HG03442 (cell line): ENCODE data around the gene QSOX2.

Source experiments
- ATAC-seq: cut with Tn5 transposase; IDR thresholded peaks from one replicate; pipeline ENCODE4 v1.9.1; 2021; ENCODE audit warnings: mild to moderate bottlenecking, moderate library complexity; ENCODE audit not compliant: unreplicated experiment

The QSOX2 gene

DNA sequence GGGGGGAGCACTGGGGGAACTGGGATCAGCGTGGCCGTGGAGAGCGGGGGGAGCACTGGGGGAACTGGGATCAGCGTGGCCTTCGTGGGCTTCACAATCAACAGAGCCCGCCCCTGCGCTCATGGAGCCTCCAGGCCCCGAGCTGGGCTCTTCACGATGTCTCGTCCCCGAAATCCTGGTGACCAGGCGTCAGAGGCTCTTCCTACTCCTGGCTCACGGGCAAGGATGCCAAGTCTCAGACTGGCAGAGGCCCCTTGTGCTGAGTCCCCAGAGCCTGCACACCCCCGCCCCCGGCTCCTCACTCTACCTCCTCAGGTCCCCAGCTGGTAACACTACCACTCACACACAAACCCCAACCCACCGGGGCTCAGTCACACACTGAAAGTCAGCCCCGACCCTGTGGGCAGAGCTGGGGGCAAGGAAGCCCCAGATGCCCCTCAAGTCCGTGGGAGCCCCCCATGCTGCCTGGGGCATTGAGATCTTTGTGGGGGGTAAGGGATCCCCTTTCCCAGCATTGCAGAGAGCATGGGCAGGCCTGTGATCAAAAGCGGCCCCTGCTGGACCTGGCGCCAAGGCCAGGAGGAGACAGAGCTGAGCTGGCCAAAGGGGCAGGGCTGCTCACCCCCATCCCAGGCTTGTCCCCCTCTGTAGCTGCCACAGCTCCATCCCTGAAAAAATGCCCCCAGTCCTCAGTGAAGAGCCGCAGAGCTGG is 67.4 kb downstream of the QSOX2 start:
- no peak for ATAC-seq

DNA sequence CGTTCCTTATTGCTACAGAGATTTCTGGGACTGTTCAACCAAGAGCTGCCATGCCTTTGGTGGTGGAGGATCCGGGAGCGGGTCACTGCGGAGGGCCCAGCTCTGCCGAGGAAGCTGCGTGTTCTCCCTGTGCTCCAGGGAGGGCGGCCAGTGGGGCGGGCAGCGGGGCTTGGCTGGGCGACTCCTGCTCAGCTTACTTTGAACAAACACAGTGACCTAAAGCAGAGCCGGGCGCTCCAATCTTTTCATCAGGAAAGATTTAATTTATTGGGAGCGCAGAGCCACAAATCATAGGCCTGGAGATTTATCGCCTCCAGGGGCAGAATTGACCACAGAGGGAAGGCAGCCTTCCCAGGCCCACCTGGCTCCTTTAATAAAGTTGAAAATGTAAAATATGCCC is 68.4 kb downstream of the QSOX2 start:
- ATAC-seq = no peak

DNA sequence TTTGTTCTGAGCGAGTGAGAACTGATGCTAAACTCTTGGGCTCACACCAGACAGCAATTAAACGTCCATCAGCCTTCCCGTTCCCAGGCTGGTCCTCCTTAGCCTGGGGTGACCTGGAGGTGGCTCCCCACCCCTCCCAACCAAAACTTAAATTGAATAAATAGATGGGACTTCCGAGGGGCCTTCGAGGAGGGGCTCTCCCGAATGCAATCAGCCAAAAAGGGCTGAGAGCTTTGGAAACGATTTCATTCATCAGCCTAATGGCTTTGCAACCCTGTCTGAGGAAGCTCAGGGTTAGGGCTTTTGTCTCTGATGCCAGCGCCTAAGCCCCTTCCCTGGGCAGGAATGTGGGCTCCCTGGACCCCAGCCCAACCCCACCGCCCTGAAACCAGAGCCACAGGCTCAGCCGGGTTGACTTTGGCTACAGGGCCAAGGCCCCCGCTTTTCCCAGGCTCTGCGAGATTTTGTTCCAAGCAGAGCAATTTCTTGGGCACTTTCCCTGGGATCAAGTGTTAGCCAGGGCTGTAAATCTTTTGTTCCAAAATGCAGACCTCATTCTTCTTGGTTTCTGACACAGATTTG is 69.9 kb downstream of the QSOX2 start:
- no peak for ATAC-seq

DNA sequence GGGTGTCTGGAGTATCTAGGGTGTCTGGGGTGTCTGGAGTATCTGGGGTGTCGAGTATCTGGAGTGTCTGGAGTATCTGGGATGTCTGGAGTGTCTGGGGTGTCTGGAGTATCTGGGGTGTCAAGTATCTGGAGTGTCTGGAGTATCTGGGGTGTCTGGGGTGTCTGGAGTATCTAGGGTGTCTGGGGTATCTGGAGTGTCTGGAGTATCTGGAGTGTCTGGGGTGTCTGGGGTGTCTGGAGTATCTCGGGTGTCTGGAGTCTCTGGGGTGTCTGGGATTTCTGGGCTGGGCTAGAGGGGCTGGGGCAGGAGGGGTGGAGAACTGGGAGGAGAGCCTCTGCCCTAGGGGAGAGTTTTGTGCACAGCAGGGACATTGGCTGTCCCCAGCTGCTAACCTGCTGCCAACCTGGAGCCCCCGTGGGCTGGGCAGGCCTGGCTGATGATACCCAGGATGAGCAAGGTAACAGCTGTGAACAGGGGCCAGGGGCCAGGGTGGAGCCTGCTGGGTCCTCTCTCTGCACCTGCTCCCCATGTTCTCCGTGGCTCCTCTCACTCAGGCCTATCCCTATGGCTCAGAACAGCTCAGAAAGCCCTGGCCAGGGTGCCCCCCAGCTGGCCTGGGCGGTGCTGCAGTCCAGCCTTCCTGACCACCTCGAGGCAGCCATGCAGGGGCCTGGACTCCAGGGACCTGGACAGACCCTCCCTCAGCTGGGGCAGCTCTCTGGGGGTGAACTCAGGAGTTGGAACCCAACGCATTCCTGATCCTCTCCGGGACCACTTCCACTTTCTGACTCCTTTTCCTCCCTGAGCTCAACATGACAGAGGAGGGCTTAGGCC is 70.6 kb downstream of the QSOX2 start:
- no peak for ATAC-seq

DNA sequence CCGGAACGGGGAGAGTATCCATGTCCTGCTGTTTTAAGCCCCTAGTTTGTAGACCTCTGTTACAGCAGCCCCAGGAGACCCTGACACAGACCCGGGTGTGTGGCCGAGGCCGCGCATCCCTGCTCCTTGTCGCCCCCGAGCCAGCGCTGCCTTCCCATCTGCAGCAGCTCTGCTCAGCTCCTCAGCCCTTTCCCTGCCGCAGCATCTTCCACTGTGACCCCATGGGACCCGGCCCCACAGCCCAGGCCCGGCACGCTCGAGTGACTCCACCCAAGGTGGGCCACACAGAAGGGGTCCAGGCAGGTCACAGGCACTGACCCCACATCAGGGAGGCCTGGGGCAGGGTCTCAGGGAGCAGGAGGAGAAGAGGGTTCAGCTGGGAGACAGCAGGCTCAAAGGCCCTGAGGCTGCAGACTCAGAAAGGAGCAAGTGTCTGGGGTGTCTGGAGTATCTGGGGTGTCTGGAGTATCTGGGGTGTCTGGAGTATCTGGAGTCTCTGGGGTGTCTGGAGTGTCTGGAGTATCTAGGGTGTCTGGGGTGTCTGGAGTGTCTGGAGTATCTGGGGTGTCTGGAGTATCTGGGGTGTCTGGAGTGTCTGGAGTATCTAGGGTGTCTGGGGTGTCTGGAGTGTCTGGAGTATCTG is 71.8 kb downstream of the QSOX2 start:
- ATAC-seq = no peak

DNA sequence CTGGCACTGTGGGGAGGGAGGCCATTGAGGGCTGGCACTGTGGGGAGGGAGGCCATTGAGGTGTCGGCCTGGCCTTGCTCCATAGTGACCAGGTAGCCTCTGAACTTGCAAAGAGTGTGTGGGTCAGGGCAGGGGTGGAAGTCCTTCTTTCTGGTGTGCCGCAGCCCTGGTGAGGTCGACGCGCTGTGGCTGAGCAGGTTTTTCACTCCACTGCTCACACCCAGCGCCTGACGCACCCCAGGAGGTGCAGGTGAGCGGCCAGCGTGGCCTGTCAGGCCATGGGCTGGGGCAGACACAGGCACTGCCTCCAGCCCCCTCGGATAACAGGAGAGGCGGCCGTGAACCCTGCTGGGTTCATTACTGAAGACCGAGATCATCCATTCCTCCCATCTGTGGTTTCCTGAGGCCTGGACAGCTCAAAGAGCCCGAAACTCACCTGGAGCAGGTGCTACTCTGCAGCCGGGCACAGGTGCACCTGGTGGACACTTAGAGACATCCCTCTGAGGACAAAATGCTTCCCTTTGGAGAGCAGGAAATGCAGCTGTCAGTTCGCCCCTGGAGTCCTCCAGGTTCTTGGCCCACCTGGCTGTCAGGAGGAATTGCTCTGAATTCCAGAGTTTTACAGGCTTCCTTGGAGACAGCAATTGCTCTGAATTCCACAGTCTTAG is 73.1 kb downstream of the QSOX2 start:
- no peak for ATAC-seq

DNA sequence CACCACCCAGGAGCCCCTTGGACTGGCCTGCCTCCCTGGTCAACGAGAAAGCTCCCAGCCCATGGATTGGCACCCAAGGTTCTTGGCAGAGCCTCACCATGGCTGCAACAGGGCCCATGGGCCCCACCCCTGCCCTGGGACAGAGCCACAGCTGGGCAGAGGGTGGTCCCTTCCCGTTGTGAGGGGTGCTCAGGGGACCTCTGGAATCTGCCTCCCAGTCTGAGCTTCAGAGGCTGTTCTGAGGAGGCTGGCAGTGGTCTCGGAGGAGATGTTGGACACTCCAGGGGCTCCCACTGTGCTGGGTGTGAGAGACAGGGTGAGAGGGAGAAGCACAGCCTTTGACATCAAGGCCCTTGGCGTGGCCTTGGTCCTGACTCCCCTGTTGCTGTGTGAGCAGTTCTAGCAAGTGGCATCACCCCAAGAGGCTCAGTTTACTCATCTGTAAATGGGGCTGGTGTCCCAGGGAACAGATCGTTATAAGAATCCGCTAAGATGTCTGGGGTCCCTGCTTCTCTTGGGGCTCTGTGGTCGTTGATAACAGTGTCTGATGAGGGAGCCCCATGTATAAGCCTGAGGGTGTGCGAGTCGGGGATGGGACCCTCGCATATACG is 73.7 kb downstream of the QSOX2 start:
- ATAC-seq = no peak

DNA sequence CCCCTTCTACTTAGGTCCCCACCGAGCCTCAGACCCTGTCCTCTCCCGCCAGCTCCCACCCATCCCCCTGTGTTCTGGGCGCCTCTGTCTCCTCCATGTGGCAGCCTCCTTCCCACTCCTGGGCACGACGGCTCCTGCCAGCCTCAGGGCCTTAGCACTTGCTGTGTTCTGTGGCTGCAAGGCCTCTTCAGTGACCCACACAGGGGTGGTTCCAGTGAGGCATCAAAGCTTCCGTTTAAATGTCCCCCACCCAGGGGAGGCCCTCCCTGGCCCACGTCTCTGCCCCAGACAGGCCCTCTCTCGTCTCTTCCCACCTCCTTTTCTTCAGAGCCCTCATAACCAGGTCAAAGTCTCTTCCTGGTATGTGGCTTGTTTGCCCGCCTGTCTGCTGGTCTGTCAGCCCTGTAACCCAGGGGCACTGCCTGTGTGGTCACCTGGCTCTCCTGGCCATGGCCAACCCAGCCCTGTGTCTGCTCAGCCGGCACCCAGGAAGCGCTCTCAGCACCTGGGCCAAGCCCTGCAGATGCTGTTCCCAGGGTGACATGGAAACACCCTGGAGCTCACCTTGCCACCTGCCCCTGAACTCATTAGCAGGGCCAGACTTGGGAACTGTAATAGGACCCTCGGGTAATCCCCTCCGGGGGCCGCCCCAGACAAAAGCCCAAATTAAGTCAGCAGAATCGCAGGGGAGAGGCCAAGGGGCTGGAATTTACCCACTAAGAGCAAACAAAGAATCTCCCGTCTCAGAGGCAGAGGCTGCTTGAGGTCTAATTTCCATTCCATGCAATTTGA is 74.4 kb downstream of the QSOX2 start:
- no peak for ATAC-seq

DNA sequence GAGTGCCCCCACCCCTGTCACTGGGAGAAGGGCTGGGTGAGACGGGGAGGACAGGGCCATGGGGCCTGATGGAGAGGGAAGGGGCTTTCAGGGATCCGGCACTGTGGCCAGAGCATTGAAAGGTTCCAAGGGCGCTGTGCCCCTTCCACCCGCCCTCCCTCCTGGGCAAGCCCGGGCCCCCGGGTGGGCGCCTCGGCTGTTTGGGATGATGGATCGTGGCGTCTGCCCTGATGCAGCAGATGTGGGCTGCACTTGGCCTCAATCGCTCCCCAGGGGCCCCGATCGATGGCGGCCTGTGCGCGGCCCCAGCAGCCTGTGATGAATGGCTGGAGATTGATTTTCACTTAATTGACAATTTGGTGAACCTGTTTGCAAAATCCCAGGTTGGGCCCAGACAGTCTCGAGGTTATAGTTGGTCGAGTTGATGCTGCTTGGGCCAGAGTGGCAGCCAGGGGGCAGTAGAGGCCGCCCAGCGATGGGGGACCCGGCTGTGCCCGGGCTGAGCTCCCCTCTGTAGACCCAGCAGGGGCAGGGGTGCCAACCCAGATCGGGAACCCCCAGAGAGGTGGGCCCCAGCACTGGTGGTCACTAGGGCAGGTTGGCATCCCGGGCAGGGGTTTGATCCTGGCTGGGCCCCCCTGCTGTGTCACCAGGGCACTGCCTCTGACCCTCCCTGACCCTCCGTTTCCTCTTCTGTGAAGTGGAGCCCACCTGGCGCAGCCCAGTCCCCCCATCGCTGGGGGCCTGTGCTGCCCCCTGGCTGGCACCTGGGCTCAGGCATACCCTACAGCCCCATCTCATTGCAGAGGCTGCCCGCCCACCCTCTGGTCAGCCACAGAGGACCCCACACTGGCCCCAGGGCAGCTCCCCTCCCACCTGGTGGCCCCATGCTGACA is 75.4 kb downstream of the QSOX2 start:
- no peak for ATAC-seq

DNA sequence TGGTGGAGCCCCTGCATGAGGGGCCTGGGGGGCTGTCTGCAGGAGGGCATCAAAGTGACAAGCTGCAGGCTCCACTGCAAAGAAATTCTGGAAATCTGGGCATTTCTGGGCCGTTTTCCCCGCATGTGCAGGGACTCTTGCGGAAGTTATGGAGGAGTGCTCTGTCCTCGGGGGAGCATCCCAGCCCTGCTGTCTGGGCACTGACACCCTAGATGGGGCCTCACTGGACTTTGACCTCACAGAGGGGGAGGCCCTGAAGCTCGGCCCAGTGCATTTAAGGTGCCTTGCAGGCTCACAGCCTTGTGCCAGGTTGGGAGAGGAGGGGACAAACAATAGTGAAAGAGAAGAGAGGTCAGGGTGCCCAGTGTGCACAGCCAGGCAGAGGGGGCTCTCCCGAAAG is 76.1 kb downstream of the QSOX2 start:
- ATAC-seq = no peak

DNA sequence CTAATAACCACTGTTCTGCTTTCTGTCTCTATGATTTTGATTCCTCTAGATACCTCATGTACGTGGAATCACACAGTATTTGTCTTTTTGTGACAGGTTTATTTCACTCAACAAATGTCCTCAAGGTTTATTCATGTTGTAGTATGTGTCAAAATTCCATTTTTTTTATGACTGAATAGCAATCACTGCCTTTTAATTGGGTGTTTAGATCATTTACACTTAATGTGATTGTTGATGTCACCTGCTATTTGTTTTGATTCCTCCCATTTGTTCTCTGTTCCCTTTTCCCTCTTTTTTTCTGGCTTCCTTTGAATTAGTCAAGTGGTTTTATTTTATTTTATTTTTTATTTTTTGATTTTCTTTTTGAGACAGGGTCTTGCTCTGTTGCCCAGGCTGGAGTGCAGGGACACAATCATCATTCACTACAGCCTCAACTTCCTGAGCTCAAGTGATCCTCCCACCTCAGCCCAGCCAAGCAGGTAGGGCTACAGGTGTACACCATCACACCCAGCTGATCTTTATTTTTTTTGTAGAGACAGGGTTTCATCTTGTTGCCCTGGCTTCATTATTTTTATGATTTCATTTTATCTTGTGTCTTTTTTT is 82.3 kb downstream of the QSOX2 start:
- ATAC-seq = no peak

DNA sequence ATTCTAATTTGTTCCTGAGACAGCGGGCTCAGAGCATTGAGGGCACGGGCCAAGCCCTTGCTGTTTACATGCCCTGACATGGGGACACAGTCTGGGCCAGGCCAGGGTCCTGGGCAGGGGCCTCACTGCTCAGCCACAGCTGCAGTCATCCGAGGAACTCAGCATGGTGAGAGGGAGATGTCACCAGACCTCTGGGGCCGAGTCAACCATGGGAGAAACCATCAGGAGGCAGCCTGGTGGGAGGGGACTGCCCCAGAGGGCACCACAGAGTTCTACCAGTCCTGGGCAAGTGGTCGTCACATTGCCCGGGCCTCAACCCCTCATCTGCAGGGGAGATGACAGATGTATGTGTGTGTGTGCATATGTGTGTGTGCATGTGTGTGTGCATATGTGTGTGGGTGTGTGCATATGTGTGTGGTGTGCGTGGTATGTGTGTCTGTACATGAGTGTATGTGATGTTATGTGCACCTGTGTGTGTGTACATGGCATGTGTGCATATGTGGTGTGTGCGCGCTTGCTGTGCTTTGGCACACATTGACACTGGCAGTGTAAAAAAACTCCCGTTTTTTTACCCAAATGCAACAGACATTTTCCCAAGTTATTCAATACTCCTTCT is 84.5 kb downstream of the QSOX2 start:
- no peak for ATAC-seq

DNA sequence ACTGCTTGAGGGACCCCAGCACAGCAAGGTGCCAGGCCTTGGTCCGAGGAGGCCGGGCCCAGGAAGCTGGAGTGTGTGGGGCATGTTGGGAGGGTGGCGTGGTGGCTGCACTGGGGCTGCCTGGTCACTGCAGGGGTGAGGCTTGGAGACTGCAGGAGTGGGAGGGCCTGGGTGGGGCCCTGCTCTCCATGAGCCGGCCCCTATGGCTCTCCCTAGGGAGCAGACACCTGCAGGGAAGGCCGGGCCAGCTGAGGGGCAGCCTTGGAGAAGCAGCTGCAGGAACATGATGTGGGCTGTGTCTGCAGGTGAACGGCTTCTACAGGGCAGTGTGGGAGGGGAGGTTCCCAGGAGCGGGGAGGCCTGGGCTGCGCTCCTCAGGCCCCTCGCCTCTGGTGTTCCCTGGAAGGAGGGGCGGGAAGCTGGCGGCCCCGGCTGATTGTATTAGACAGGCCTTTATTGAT is 85.2 kb downstream of the QSOX2 start:
- no peak for ATAC-seq

DNA sequence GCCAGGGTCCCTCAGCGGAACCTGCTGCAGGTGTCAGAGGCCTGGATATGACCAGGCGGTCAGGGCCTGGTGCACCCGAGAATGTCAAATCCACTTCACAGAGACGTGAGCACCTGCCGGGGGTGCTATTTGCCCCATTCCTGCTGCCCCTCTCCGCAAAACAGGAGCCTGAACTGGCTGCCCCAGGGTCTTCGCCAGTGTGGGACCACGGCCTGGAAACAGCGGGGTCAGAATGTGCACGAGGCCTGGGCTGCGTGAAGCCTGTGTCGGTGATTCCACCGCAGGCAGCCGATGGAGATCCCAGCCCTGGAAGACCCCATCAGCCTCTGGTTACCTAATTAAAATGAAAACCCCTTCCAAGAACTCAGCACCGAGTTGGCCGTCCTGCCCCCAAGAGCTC is 85.8 kb downstream of the QSOX2 start:
- no peak for ATAC-seq

DNA sequence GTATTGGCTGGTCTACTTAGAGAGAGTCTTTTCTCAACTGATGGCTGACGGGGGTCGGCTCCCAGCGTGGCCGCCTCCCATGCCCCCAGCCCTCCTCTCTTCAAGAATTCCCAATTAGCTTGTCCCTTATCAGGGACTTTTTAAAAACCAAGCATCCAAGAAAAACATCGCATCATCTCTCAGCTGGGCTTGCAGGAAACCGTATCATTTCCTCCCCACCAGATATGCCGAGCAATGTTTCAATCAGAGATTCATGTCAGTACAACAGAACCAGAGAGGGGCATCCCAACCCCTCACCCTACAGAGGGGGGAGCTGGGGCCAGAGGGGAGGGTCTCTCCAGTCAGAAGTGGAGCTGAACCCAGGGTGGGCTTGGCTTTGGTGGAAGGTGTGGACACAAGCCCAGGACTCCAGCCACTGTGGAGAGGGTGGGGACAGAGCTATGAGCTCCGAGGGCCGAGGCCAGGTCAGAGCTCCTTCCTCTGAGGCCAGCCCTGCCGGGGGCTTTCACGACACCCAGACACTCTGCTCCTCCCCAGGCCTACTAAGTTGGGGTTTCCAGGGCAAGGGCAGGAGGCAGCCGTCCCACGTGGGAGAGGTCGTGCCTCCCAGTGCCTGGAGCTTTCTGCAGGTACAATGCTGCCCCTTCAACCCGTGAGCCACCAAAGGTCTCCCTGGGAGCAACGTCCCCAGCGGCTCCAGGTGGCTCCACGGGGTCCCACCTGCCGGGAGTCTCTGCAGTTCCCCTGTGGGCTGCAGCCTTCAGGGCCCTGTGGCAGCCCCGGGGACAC is 87.9 kb downstream of the QSOX2 start:
- no peak for ATAC-seq
